Measurements from ENCODE around the gene PRRC2A.

PRRC2A gene

GRCh38 chr6:31681135-31681671 lies 60.7 kb downstream of the PRRC2A start:
- TF ChIP-seq FOXM1 (IDR thresholded peaks at IDR 0.05; ENCODE audit: borderline replicate concordance) = no peak
- no peak for TF ChIP-seq ARNT (IDR thresholded peaks at IDR 0.05)
- no peak for TF ChIP-seq CTBP1 (IDR thresholded peaks at IDR 0.05; ENCODE audit: borderline replicate concordance)
- no peak for TF ChIP-seq LEF1 (IDR thresholded peaks at IDR 0.05; ENCODE audit: borderline replicate concordance)
- TF ChIP-seq BHLHE40 (IDR thresholded peaks at IDR 0.05; ENCODE audit: borderline replicate concordance) = no peak
- TF ChIP-seq ZNF384 (IDR thresholded peaks at IDR 0.05) = no peak
- no peak for TF ChIP-seq HDGF (IDR thresholded peaks at IDR 0.05; ENCODE audit: borderline replicate concordance)
- no peak for TF ChIP-seq TARDBP (IDR thresholded peaks at IDR 0.05)
- TF ChIP-seq FOXK2 (IDR thresholded peaks at IDR 0.05) = no peak
- no peak for TF ChIP-seq SP1 (IDR thresholded peaks at IDR 0.05)
- TF ChIP-seq NFRKB (IDR thresholded peaks at IDR 0.05) = no peak
- TF ChIP-seq ELF4 (IDR thresholded peaks at IDR 0.05) = no peak
- TF ChIP-seq L3MBTL2 (conservative IDR thresholded peaks at IDR 0.05) = no peak
- no peak for TF ChIP-seq PKNOX1 (IDR thresholded peaks at IDR 0.05)
- no peak for TF ChIP-seq FOXA1 (IDR thresholded peaks at IDR 0.05)
- CTCF ChIA-PET = interaction anchor here (1.5 kb wide), 1 partner anchor 88 kb away, joined by 6 read pairs; no protein-coding TSS in a partner anchor
- POLR2A ChIA-PET = interaction anchor here (1.0 kb wide), 1 partner anchor 21 kb away, joined by 3 read pairs; the partner anchor contains the start of gene C6orf47
- DNase-seq (ENCODE audit: extremely low spot score) = no peak

GRCh38 chr6:31683591-31683990 lies 63.1 kb downstream of the PRRC2A start:
- ChIA-PET POLR2A (interaction anchor here (0.9 to 2.2 kb wide), 8 partner anchors 8 to 147 kb away, joined by 3 to 8 read pairs (median 4); partner anchors contain the start of genes ABHD16A, HSPA1A, HSPA1B and HSPA1L), CTCF (interaction anchor here (0.8 kb wide), 1 partner anchor 54 kb away, joined by 3 read pairs; no protein-coding TSS in a partner anchor)
- no peak for TF ChIP-seq LEF1 (IDR thresholded peaks at IDR 0.05; ENCODE audit: borderline replicate concordance)
- no peak for TF ChIP-seq FOXK2 (IDR thresholded peaks at IDR 0.05)
- no peak for TF ChIP-seq SUZ12 (IDR thresholded peaks at IDR 0.05)
- no peak for TF ChIP-seq L3MBTL2 (conservative IDR thresholded peaks at IDR 0.05)
- TF ChIP-seq SP1 (IDR thresholded peaks at IDR 0.05) = no peak
- TF ChIP-seq BHLHE40 (IDR thresholded peaks at IDR 0.05; ENCODE audit: borderline replicate concordance) = no peak
- no peak for TF ChIP-seq ZNF384 (IDR thresholded peaks at IDR 0.05)
- no peak for TF ChIP-seq HDGF (IDR thresholded peaks at IDR 0.05; ENCODE audit: borderline replicate concordance)
- TF ChIP-seq TARDBP (IDR thresholded peaks at IDR 0.05) = no peak
- TF ChIP-seq CTBP1 (IDR thresholded peaks at IDR 0.05; ENCODE audit: borderline replicate concordance) = no peak
- TF ChIP-seq PKNOX1 (IDR thresholded peaks at IDR 0.05) = no peak
- no peak for DNase-seq (ENCODE audit: extremely low spot score)

- POLR2A ChIA-PET = interaction anchor here (1.9 kb wide), 1 partner anchor 16 kb away, joined by 6 read pairs; the partner anchor contains the start of gene ABHD16A
- TF ChIP-seq ELF4 (IDR thresholded peaks at IDR 0.05) (no peak), CTBP1 (IDR thresholded peaks at IDR 0.05; ENCODE audit: borderline replicate concordance) (no peak), HDGF (IDR thresholded peaks at IDR 0.05; ENCODE audit: borderline replicate concordance) (no peak), TARDBP (IDR thresholded peaks at IDR 0.05) (no peak), SP1 (IDR thresholded peaks at IDR 0.05) (no peak), ARNT (IDR thresholded peaks at IDR 0.05) (no peak), BHLHE40 (IDR thresholded peaks at IDR 0.05; ENCODE audit: borderline replicate concordance) (no peak), FOXA1 (IDR thresholded peaks at IDR 0.05) (no peak), LEF1 (IDR thresholded peaks at IDR 0.05; ENCODE audit: borderline replicate concordance) (no peak), NFRKB (IDR thresholded peaks at IDR 0.05) (no peak), ZNF384 (IDR thresholded peaks at IDR 0.05) (no peak), FOXM1 (IDR thresholded peaks at IDR 0.05; ENCODE audit: borderline replicate concordance) (no peak), SUZ12 (IDR thresholded peaks at IDR 0.05) (no peak), PKNOX1 (IDR thresholded peaks at IDR 0.05) (no peak), FOXK2 (IDR thresholded peaks at IDR 0.05) (no peak), L3MBTL2 (conservative IDR thresholded peaks at IDR 0.05) (no peak)
- DNase-seq (ENCODE audit: extremely low spot score) = no peak
- CTCF ChIA-PET = interaction anchor here (0.6 kb wide), 1 partner anchor 87 kb away, joined by 3 read pairs; no protein-coding TSS in a partner anchor
Observed at GRCh38 chr6:31686483-31686882, 66.0 kb downstream of the PRRC2A start.

- no peak for DNase-seq (ENCODE audit: extremely low spot score)
- ChIA-PET CTCF (interaction anchor here (0.5 kb wide), 1 partner anchor 144 kb away, joined by 3 read pairs; no protein-coding TSS in a partner anchor), POLR2A (interaction anchor here (1.9 kb wide), 1 partner anchor 16 kb away, joined by 6 read pairs; the partner anchor contains the start of gene ABHD16A)
- TF ChIP-seq PKNOX1 (IDR thresholded peaks at IDR 0.05) (no peak), ELF4 (IDR thresholded peaks at IDR 0.05) (no peak), TARDBP (IDR thresholded peaks at IDR 0.05) (no peak), L3MBTL2 (conservative IDR thresholded peaks at IDR 0.05) (no peak), HDGF (IDR thresholded peaks at IDR 0.05; ENCODE audit: borderline replicate concordance) (no peak), FOXM1 (IDR thresholded peaks at IDR 0.05; ENCODE audit: borderline replicate concordance) (no peak), SUZ12 (IDR thresholded peaks at IDR 0.05) (no peak), SP1 (IDR thresholded peaks at IDR 0.05) (no peak), LEF1 (IDR thresholded peaks at IDR 0.05; ENCODE audit: borderline replicate concordance) (no peak), ARNT (IDR thresholded peaks at IDR 0.05) (no peak), BHLHE40 (IDR thresholded peaks at IDR 0.05; ENCODE audit: borderline replicate concordance) (no peak), ZNF384 (IDR thresholded peaks at IDR 0.05) (no peak), CTBP1 (IDR thresholded peaks at IDR 0.05; ENCODE audit: borderline replicate concordance) (no peak), FOXA1 (IDR thresholded peaks at IDR 0.05) (no peak), NFRKB (IDR thresholded peaks at IDR 0.05) (no peak), FOXK2 (IDR thresholded peaks at IDR 0.05) (no peak)
Observed at GRCh38 chr6:31687321-31687720, 66.8 kb downstream of the PRRC2A start.
